Body of pancreas (tissue), 4 donors: ENCODE measurements around the gene RHOT2. TPM values are rescaled to one million over a fixed set of nuclear protein-coding genes. Genes with fewer than 3 reads are reported as not detected.

Source experiments
- ATAC-seq: fragments of 150-250 bp; one replicate; pipeline ENCODE4 v1.9.1; 2016
- DNase-seq, 4 donors: peaks; one replicate each; pipeline ENCODE4 v3.0.0-alpha.2; 2019
- H3K27ac ChIP-seq, 4 donors: fragments of 200-600 bp; sonication (generic); 1 replicate in 3 of 4; 2 replicates in 1 of 4; pipeline versions ENCODE4 v1.5.1 to v1.6.1; 2016 to 2019; ENCODE audit warnings: mild to moderate bottlenecking in 1 of 4, mixed read lengths in 1 of 4, moderate library complexity in 1 of 4
- H3K27me3 ChIP-seq, 2 donors: fragments of 200-600 bp; sonication (generic); one replicate each; pipeline ENCODE4 v1.6.0; 2016; ENCODE audit warnings: mild to moderate bottlenecking in 1 of 2
- H3K36me3 ChIP-seq, 2 donors: fragments of 200-600 bp; sonication (generic); replicated peaks in 1 of 2; 2 replicates each; pipeline ENCODE4 v1.5.1; 2016; ENCODE audit warnings: low read depth in 2 of 2; ENCODE audit not compliant: insufficient read depth in 1 of 2
- H3K4me1 ChIP-seq: fragments of 200-600 bp; sonication (generic); one replicate; pipeline ENCODE4 v1.6.0; 2016
- H3K4me3 ChIP-seq, 2 donors: fragments of 200-600 bp; sonication (generic); 1 replicate in 1 of 2; 2 replicates in 1 of 2; pipeline ENCODE4 v1.5.1; 2016 to 2019
- H3K9me3 ChIP-seq, 3 donors: fragments of 200-600 bp; sonication (generic); 1 replicate in 2 of 3; 2 replicates in 1 of 3; pipeline ENCODE4 v1.5.1; 2016
- CTCF ChIP-seq, 7 experiments: fragments of 450-650 bp in 4 of 7; fragments of 200-600 bp in 3 of 7; sonication (generic) in 3 of 7; IDR thresholded peaks; one replicate each; pipeline ENCODE4 v1.5.1; 2016 to 2019; ENCODE audit warnings: antibody characterized with exemption in 7 of 7
- POLR2A ChIP-seq, 3 donors: fragments of 450-650 bp; IDR thresholded peaks; one replicate each; pipeline ENCODE4 v1.6.1; 2016; ENCODE audit warnings: antibody characterized with exemption in 3 of 3, mild to moderate bottlenecking in 2 of 3
- WGBS, 2 donors: methylation state at CpG; one replicate each; pipeline ENCODE4 v1.1.5; 2017; 5-methylcytosine and 5-hydroxymethylcytosine counted together
- intact Hi-C: fragments of 100-400 bp; cut with DNase I; formaldehyde crosslinking; loops from one replicate; pipeline ENCODE4 v1.15.1; 2023
- total RNA-seq, 2 donors: library from RNA; depleted of rRNA; stranded (reverse); fragments of >200 nt; gene quantifications; one replicate each; pipeline ENCODE4 v1.1.0, GENCODE V29; 2016

RHOT2 gene
- total RNA-seq: 10 to 100 TPM; 65.6 to 89.0 TPM

DNA sequence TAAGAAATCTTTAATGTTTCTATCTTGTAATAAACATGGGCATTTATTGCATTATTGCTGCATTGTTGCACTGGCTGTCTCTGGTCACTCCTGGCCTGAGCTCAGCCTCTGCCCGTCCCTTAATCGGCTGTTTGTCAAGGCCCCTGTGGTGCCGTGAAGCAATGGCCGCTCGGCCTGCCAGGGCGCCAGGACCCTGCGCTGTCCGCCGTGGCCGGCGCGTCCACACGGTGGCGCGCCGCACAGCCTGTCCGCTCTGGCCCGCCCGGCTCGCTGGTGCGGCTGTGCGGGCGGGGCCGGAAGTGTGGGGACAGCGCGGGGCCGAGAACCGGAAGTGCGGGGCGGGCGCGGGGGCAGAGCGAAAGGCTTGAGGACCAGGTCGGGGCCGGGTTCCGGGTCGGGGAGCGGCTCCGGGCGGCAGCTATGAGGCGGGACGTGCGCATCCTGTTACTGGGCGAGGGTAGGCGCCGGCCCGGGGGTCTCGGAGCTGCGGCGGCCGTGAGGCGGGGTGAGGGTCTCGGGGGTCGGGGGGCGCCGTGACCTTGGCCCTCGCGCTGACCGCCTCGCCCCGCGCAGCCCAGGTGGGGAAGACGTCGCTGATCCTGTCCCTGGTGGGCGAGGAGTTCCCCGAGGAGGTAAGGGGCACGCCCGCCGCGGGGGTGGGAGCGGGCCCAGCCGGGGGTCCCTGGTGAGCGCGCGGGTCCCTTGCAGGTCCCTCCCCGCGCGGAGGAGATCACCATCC, at the start of gene RHOT2:
TSS of gene RHOT2 (plus strand) at position 353 of the 739 bp plus-strand sequence. CDS start at position 421, 68 bp downstream.
- peaks cover 23% of the 10 kb centered on the region for H3K4me1 ChIP-seq
- H3K4me3 ChIP-seq: peak within 1 kb of the TSS; percentile 70 to 73
- peaks cover 0 to 21% of the 10 kb centered on the region in 2 donors for H3K36me3 ChIP-seq
- H3K27me3 ChIP-seq: no peaks in the 10 kb centered on the region
- H3K27ac ChIP-seq: peak within 1 kb of the TSS; percentile 42 to 80 (median 66)
- H3K9me3 ChIP-seq: no peaks in the 10 kb centered on the region
- WGBS, 2 donors: 0% methylated on average over 13 to 68 of the region's 78 CpGs
- DNase-seq: peak; percentile 93 to 94 (median 94)
- peak; percentile 56 to 99 (median 92) for TF ChIP-seq CTCF (IDR thresholded peaks at IDR 0.05)
- peak in 2 of 3 donors; percentile 56 to 76 for TF ChIP-seq POLR2A (IDR thresholded peaks at IDR 0.05)
- intact Hi-C loops: no loop called here
- ATAC-seq: peak; percentile 97

DNA sequence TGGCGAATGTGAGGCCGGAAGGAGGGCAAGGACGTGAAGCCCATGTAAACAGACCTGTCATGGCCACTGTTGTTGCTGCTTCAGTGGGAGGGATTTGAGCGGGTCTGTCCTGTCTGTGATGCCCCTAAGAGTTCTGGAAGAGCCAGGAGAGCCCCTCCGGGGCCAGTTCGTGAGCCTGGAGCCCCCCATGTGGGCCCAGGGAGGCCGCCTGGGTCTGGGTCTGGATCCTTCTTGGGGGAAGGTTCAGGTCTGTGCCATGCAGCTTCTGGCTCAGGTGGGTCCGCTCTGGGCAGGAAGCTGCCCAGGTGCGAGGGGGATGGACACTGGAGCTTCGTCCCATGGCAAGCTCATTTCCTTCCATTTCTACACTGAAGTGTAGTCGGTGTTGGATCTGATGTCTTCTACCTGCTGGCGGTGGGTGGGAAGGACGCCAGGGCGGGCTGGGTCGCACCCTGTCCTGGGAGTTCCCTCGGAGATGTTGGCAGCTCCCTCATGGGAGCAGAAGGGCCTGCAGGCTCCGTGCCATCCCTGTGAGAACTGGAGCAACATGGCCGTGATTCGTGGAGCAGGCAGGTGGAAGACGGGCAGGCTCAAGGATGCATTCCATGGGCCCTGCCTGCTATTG, 48.3 kb upstream of the RHOT2 start:
- H3K4me3 ChIP-seq: no peak overlapping the region
- no peaks in the 10 kb centered on the region for H3K4me1 ChIP-seq
- no peaks in the 10 kb centered on the region for H3K36me3 ChIP-seq
- 79 to 84% methylated on average over 4 to 20 of the region's 20 CpGs for WGBS, 2 donors
- H3K9me3 ChIP-seq: no peaks in the 10 kb centered on the region
- H3K27ac ChIP-seq: no peak overlapping the region
- ATAC-seq: no peak
- no peaks in the 10 kb centered on the region for H3K27me3 ChIP-seq
- intact Hi-C loops: no loop called here
- no peak for DNase-seq
- no peak for TF ChIP-seq POLR2A (IDR thresholded peaks at IDR 0.05)
- TF ChIP-seq CTCF (IDR thresholded peaks at IDR 0.05): no peak

- intact Hi-C loops: no loop called here
- Histone ChIP-seq H3K4me1 (no peaks in the 10 kb centered on the region), H3K27ac (no peak overlapping the region), H3K4me3 (no peak overlapping the region), H3K27me3 (no peaks in the 10 kb centered on the region), H3K36me3 (peaks cover 0 to 2% of the 10 kb centered on the region in 2 donors), H3K9me3 (no peaks in the 10 kb centered on the region)
- no peak for DNase-seq
- TF ChIP-seq POLR2A (IDR thresholded peaks at IDR 0.05) (no peak), CTCF (IDR thresholded peaks at IDR 0.05) (no peak)
- WGBS, 2 donors: 82 to 84% methylated on average over 14 to 18 of the region's 41 CpGs
- ATAC-seq: no peak
Measured at GRCh38 chr16:620700-621525, 47.0 kb upstream of the RHOT2 start.

GRCh38 chr16:621526-622105, 46.3 kb upstream of the RHOT2 start:
- DNase-seq (no peak), ATAC-seq (no peak)
- H3K27ac ChIP-seq: no peak overlapping the region
- no peaks in the 10 kb centered on the region for H3K27me3 ChIP-seq
- intact Hi-C loops: no loop called here
- peaks cover 0 to 2% of the 10 kb centered on the region in 2 donors for H3K36me3 ChIP-seq
- no peaks in the 10 kb centered on the region for H3K4me1 ChIP-seq
- 80 to 93% methylated on average over 12 to 21 of the region's 21 CpGs for WGBS, 2 donors
- TF ChIP-seq POLR2A (IDR thresholded peaks at IDR 0.05) (no peak), CTCF (IDR thresholded peaks at IDR 0.05) (no peak)
- no peaks in the 10 kb centered on the region for H3K9me3 ChIP-seq
- no peak overlapping the region for H3K4me3 ChIP-seq
